Progenitor cell of endocrine pancreas (in vitro differentiated cells): Measurements from ENCODE around the gene TFR2. TPM values are rescaled to one million over a fixed set of nuclear protein-coding genes. Genes with fewer than 3 reads are reported as not detected.

Experiments
- DNase-seq: peaks from one replicate; pipeline ENCODE4 v3.0.0; 2021; ENCODE audit warnings: low spot score; ENCODE audit not compliant: unreplicated experiment
- H3K27ac Mint-ChIP-seq: 2 replicates; pipeline ENCODE4 v1.8.0; 2021; ENCODE audit warnings: mild to moderate bottlenecking, moderate library complexity, mixed read lengths
- H3K27me3 Mint-ChIP-seq: 2 replicates; pipeline ENCODE4 v1.8.0; 2021; ENCODE audit warnings: mixed read lengths
- H3K36me3 Mint-ChIP-seq: 2 replicates; pipeline ENCODE4 v1.8.0; 2022; ENCODE audit warnings: mixed read lengths; ENCODE audit not compliant: insufficient read depth
- H3K4me1 Mint-ChIP-seq: 2 replicates; pipeline ENCODE4 v1.8.0; 2021; ENCODE audit warnings: low read depth, mixed read lengths
- H3K4me3 Mint-ChIP-seq: 2 replicates; pipeline ENCODE4 v1.8.0; 2021; ENCODE audit warnings: low read depth, mild to moderate bottlenecking, moderate library complexity, mixed read lengths
- H3K9me3 Mint-ChIP-seq: 2 replicates; pipeline ENCODE4 v1.8.0; 2021; ENCODE audit warnings: low read depth, mixed read lengths
- total RNA-seq: library from RNA; stranded (reverse); gene quantifications from 2 replicates; pipeline ENCODE4 v1.2.1, GENCODE V29; 2021
- TF ChIP-seq, protein P1 (sequence below): fragments of 200-600 bp; sonication (generic); IDR thresholded peaks from one replicate; pipeline ENCODE4 v1.5.0; 2021; ENCODE audit warnings: antibody characterized with exemption, mild to moderate bottlenecking; ENCODE audit not compliant: unreplicated experiment

The TFR2 gene
- total RNA-seq, 1 donor from 2014 or later, result 0.93 TPM

DNA sequence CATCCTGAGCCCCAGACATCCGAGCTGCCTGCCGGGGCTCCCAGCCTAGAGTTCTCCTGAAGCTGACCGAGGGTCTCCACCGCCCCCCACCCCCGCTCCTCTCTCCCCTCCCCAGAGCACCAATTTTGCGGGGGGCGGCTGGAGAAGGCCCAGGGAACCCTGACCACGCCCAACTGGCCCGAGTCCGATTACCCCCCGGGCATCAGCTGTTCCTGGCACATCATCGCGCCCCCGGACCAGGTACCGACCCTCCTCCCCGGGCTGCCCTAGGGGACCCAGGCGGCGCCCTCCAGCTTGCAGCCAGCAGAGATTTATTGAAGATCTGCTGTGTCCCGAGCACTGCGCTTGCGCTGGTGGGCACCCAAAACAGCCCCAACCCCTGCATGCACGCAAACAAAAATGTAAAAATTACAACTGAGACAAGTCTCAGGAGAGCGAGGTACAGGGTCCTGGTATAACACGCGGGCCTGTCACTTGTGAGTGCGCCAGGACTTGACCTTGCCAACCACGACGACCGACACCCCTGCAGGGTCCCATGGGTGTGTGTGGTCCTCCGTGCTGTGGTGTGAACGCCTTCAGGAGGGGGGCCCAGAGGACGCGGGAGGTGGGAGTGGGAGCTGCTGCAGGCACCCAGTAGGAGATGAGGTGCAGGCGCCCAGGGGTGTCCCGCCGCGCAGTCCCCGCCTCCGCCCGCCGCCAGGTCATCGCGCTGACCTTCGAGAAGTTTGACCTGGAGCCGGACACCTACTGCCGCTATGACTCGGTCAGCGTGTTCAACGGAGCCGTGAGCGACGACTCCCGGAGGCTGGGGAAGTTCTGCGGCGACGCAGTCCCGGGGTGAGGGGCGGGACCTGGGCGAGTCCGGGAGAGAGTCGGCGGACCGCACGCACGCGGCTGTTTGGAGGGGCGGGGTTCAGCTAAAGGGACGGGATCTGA is 36.1 kb downstream of the TFR2 start:
- no peak for DNase-seq
- TF ChIP-seq, protein P1, sequence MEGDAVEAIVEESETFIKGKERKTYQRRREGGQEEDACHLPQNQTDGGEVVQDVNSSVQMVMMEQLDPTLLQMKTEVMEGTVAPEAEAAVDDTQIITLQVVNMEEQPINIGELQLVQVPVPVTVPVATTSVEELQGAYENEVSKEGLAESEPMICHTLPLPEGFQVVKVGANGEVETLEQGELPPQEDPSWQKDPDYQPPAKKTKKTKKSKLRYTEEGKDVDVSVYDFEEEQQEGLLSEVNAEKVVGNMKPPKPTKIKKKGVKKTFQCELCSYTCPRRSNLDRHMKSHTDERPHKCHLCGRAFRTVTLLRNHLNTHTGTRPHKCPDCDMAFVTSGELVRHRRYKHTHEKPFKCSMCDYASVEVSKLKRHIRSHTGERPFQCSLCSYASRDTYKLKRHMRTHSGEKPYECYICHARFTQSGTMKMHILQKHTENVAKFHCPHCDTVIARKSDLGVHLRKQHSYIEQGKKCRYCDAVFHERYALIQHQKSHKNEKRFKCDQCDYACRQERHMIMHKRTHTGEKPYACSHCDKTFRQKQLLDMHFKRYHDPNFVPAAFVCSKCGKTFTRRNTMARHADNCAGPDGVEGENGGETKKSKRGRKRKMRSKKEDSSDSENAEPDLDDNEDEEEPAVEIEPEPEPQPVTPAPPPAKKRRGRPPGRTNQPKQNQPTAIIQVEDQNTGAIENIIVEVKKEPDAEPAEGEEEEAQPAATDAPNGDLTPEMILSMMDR, result no peak
- H3K4me1 Mint-ChIP-seq, result peaks cover 16% of the 10 kb centered on the region
- no peaks in the 10 kb centered on the region for H3K36me3 Mint-ChIP-seq
- no peaks in the 10 kb centered on the region for H3K9me3 Mint-ChIP-seq
- peak overlapping the region; percentile 7 for H3K27ac Mint-ChIP-seq
- peak overlapping the region; percentile 67 for H3K4me3 Mint-ChIP-seq
- H3K27me3 Mint-ChIP-seq, result peaks cover 25% of the 10 kb centered on the region

- peak overlapping the region; percentile 90 for H3K27ac Mint-ChIP-seq
- TF ChIP-seq, protein P1, result peak; percentile 56
- DNase-seq, result peak; percentile 49
- peak overlapping the region; percentile 69 for H3K4me3 Mint-ChIP-seq
- peaks cover 16% of the 10 kb centered on the region for H3K4me1 Mint-ChIP-seq
- H3K27me3 Mint-ChIP-seq, result peaks cover 25% of the 10 kb centered on the region
- H3K9me3 Mint-ChIP-seq, result no peaks in the 10 kb centered on the region
- H3K36me3 Mint-ChIP-seq, result no peaks in the 10 kb centered on the region
Observed at GRCh38 chr7:100604028-100604975, 37.0 kb downstream of the TFR2 start.

- Mint-ChIP-seq H3K9me3 (no peaks in the 10 kb centered on the region), H3K4me1 (peaks cover 16% of the 10 kb centered on the region), H3K4me3 (peak overlapping the region; percentile 69), H3K27ac (peak overlapping the region; percentile 90), H3K27me3 (peaks cover 25% of the 10 kb centered on the region), H3K36me3 (no peaks in the 10 kb centered on the region)
- no peak for DNase-seq
- TF ChIP-seq, protein P1, result no peak
Observed at GRCh38 chr7:100603726-100604027, 37.7 kb downstream of the TFR2 start.

- Mint-ChIP-seq H3K4me1 (peaks cover 16% of the 10 kb centered on the region), H3K36me3 (no peaks in the 10 kb centered on the region), H3K4me3 (peak overlapping the region; percentile 69), H3K27ac (peak overlapping the region; percentile 90), H3K9me3 (no peaks in the 10 kb centered on the region), H3K27me3 (peaks cover 28% of the 10 kb centered on the region)
- DNase-seq, result no peak
- TF ChIP-seq, protein P1, result no peak
Observed at GRCh38 chr7:100602889-100603725, 38.2 kb downstream of the TFR2 start.
